ENCODE results near the gene ESYT1. TPM values are rescaled to one million over a fixed set of nuclear protein-coding genes. Genes with fewer than 3 reads are reported as not detected.

ESYT1 gene
- total and polyA plus RNA-seq, 9 of the 15 experiments (the other 6 are each of a cell fraction or from before 2014, with no cell fraction given), result 132 to 420 (median 164) TPM

- TF ChIP-seq, protein P1, sequence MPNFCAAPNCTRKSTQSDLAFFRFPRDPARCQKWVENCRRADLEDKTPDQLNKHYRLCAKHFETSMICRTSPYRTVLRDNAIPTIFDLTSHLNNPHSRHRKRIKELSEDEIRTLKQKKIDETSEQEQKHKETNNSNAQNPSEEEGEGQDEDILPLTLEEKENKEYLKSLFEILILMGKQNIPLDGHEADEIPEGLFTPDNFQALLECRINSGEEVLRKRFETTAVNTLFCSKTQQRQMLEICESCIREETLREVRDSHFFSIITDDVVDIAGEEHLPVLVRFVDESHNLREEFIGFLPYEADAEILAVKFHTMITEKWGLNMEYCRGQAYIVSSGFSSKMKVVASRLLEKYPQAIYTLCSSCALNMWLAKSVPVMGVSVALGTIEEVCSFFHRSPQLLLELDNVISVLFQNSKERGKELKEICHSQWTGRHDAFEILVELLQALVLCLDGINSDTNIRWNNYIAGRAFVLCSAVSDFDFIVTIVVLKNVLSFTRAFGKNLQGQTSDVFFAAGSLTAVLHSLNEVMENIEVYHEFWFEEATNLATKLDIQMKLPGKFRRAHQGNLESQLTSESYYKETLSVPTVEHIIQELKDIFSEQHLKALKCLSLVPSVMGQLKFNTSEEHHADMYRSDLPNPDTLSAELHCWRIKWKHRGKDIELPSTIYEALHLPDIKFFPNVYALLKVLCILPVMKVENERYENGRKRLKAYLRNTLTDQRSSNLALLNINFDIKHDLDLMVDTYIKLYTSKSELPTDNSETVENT (CRISPR knock-in tag; IDR thresholded peaks at IDR 0.05), result peak; percentile 82
- TF ChIP-seq CCNT2 (IDR thresholded peaks at IDR 0.05; ENCODE audit: borderline replicate concordance, extremely low read depth, insufficient read length, low read depth, low read length) (peak; percentile 90), NFRKB (IDR thresholded peaks at IDR 0.05; ENCODE audit: low read depth) (0 out of 2 replicates have a peak, but pooled peaks have one; percentile 18), DIDO1 (tag; IDR thresholded peaks at IDR 0.05; ENCODE audit: low read depth) (peak; percentile 61; the same call in 1 of the 2 replicates), POLR3G (IDR thresholded peaks at IDR 0.05; ENCODE audit: extremely low read depth, insufficient read length, insufficient replicate concordance) (no peak), LCOR (CRISPR knock-in tag; IDR thresholded peaks at IDR 0.05) (peak; percentile 99), ZNF695 (CRISPR knock-in tag; IDR thresholded peaks at IDR 0.05) (0 out of 2 replicates have a peak, but pooled peaks have one; percentile 40), NEUROD1 (IDR thresholded peaks at IDR 0.05; ENCODE audit: borderline replicate concordance, low read depth, low read length, partially characterized antibody) (peak; percentile 70), ZNF639 (CRISPR knock-in tag; conservative IDR thresholded peaks at IDR 0.05 in 1 of 2, IDR thresholded peaks at IDR 0.05 in 1 of 2) (peak in 1 of 2 experiments; percentile 98; a peak in 2 of 4 replicates), NR4A1 (CRISPR knock-in tag; IDR thresholded peaks at IDR 0.05) (0 out of 2 replicates have a peak, but pooled peaks have one; percentile 23), NR4A1 (tag; IDR thresholded peaks at IDR 0.05) (no peak), TRIM24 (IDR thresholded peaks at IDR 0.05) (peak; percentile 9 to 42; a peak in 2 of 4 replicates), ERF (CRISPR knock-in tag; IDR thresholded peaks at IDR 0.05) (peak; percentile 99), SMARCE1 (IDR thresholded peaks at IDR 0.05) (no peak), KLF6 (CRISPR knock-in tag; IDR thresholded peaks at IDR 0.05; ENCODE audit: borderline replicate concordance) (peak; percentile 19; the same call in 1 of the 2 replicates), ZNF431 (CRISPR knock-in tag; IDR thresholded peaks at IDR 0.05) (peak; percentile 74; the same call in 1 of the 2 replicates)
- TF ChIP-seq, protein P2, sequence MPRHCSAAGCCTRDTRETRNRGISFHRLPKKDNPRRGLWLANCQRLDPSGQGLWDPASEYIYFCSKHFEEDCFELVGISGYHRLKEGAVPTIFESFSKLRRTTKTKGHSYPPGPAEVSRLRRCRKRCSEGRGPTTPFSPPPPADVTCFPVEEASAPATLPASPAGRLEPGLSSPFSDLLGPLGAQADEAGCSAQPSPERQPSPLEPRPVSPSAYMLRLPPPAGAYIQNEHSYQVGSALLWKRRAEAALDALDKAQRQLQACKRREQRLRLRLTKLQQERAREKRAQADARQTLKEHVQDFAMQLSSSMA (CRISPR knock-in tag; IDR thresholded peaks at IDR 0.05), result peak; percentile 70; the same call in 1 of the 2 replicates
- TF ChIP-seq, protein P3, sequence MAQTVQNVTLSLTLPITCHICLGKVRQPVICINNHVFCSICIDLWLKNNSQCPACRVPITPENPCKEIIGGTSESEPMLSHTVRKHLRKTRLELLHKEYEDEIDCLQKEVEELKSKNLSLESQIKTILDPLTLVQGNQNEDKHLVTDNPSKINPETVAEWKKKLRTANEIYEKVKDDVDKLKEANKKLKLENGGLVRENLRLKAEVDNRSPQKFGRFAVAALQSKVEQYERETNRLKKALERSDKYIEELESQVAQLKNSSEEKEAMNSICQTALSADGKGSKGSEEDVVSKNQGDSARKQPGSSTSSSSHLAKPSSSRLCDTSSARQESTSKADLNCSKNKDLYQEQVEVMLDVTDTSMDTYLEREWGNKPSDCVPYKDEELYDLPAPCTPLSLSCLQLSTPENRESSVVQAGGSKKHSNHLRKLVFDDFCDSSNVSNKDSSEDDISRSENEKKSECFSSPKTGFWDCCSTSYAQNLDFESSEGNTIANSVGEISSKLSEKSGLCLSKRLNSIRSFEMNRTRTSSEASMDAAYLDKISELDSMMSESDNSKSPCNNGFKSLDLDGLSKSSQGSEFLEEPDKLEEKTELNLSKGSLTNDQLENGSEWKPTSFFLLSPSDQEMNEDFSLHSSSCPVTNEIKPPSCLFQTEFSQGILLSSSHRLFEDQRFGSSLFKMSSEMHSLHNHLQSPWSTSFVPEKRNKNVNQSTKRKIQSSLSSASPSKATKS (CRISPR knock-in tag; IDR thresholded peaks at IDR 0.05), result 0 out of 2 replicates have a peak, but pooled peaks have one; percentile 56
- TF ChIP-seq, protein P4, sequence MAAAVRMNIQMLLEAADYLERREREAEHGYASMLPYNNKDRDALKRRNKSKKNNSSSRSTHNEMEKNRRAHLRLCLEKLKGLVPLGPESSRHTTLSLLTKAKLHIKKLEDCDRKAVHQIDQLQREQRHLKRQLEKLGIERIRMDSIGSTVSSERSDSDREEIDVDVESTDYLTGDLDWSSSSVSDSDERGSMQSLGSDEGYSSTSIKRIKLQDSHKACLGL (CRISPR knock-in tag; IDR thresholded peaks at IDR 0.05; ENCODE audit: borderline replicate concordance, poor library complexity, severe bottlenecking), result no peak
Observed at GRCh38 chr12:56117778-56118687, 10.0 kb upstream of the ESYT1 start, which contains the start of gene ZC3H10 (continued).

All from K562 (cell line).